Measurements from ENCODE around the gene CPEB3.

CPEB3 gene

GRCh38 chr10:92284112-92284704 is 6.7 kb downstream of the CPEB3 start:
- TF ChIP-seq, protein P1, sequence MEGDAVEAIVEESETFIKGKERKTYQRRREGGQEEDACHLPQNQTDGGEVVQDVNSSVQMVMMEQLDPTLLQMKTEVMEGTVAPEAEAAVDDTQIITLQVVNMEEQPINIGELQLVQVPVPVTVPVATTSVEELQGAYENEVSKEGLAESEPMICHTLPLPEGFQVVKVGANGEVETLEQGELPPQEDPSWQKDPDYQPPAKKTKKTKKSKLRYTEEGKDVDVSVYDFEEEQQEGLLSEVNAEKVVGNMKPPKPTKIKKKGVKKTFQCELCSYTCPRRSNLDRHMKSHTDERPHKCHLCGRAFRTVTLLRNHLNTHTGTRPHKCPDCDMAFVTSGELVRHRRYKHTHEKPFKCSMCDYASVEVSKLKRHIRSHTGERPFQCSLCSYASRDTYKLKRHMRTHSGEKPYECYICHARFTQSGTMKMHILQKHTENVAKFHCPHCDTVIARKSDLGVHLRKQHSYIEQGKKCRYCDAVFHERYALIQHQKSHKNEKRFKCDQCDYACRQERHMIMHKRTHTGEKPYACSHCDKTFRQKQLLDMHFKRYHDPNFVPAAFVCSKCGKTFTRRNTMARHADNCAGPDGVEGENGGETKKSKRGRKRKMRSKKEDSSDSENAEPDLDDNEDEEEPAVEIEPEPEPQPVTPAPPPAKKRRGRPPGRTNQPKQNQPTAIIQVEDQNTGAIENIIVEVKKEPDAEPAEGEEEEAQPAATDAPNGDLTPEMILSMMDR (IDR thresholded peaks at IDR 0.05), result no peak
- no peaks in the 10 kb centered on the region for H3K27me3 ChIP-seq
- H3K36me3 ChIP-seq, result no peaks in the 10 kb centered on the region
- H3K4me3 ChIP-seq (ENCODE audit: low read depth in 1 of 2, low read length in 1 of 2), result no peak overlapping the region
- H3K9me3 ChIP-seq, result no peaks in the 10 kb centered on the region
- no peaks in the 10 kb centered on the region for H3K4me1 ChIP-seq (ENCODE audit: control insufficient read depth in 1 of 2, insufficient read depth in 1 of 2, low read depth in 1 of 2, low read length in 1 of 2)
- no peak overlapping the region for H3K27ac ChIP-seq

- H3K36me3 ChIP-seq, result no peaks in the 10 kb centered on the region
- no peaks in the 10 kb centered on the region for H3K4me1 ChIP-seq (ENCODE audit: control insufficient read depth in 1 of 2, insufficient read depth in 1 of 2, low read depth in 1 of 2, low read length in 1 of 2)
- TF ChIP-seq, protein P1 (IDR thresholded peaks at IDR 0.05), result no peak
- H3K9me3 ChIP-seq, result no peaks in the 10 kb centered on the region
- no peak overlapping the region for H3K27ac ChIP-seq
- H3K4me3 ChIP-seq (ENCODE audit: low read depth in 1 of 2, low read length in 1 of 2), result no peak overlapping the region
- H3K27me3 ChIP-seq, result no peaks in the 10 kb centered on the region
Measured at GRCh38 chr10:92278996-92279696, 11.7 kb downstream of the CPEB3 start.

DNA sequence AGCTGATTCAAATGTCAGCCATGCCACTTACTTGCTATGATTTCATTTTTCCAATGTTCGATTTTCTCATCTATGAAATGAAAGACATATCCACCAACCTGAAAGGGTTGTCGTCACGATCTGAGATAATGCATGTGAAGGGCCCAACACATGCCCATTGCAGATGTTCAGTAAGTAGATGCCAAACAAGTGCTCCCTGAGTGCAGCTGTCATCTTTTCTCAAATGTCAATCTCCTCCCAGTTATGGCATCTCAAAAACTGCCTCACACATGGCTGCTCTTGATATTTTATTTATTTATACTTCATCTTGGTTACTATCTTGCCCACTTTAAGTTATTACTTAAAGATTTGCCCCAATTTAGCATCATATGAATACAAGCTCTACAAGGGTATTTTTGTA is 16.8 kb downstream of the CPEB3 start:
- H3K4me3 ChIP-seq (ENCODE audit: low read depth in 1 of 2, low read length in 1 of 2), result no peak overlapping the region
- no peaks in the 10 kb centered on the region for H3K4me1 ChIP-seq (ENCODE audit: control insufficient read depth in 1 of 2, insufficient read depth in 1 of 2, low read depth in 1 of 2, low read length in 1 of 2)
- no peaks in the 10 kb centered on the region for H3K27me3 ChIP-seq
- TF ChIP-seq, protein P1 (IDR thresholded peaks at IDR 0.05), result no peak
- no peaks in the 10 kb centered on the region for H3K36me3 ChIP-seq
- H3K27ac ChIP-seq, result no peak overlapping the region
- no peaks in the 10 kb centered on the region for H3K9me3 ChIP-seq

DNA sequence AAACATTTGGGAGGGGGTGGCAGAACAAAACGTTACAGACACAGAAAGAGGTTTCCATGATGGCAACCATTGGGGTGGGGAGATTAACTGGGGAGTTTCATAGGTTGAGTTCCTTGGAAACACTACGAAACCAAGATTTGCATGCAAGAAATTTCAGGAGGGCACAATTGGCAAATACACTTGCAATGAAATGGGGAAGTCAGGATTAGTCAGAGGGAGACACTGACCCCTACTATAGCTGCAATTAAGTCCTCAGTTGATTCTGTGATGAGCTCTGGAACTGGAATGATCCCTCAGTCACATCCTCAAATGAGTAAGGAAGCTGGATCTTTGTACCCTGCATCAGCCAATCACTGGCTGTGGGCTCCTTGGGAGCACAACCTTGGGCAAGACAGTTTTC is 22.1 kb downstream of the CPEB3 start:
- no peaks in the 10 kb centered on the region for H3K27me3 ChIP-seq
- no peak overlapping the region for H3K27ac ChIP-seq
- no peaks in the 10 kb centered on the region for H3K36me3 ChIP-seq
- H3K4me1 ChIP-seq (ENCODE audit: control insufficient read depth in 1 of 2, insufficient read depth in 1 of 2, low read depth in 1 of 2, low read length in 1 of 2), result no peaks in the 10 kb centered on the region
- TF ChIP-seq, protein P1 (IDR thresholded peaks at IDR 0.05), result no peak
- no peaks in the 10 kb centered on the region for H3K9me3 ChIP-seq
- no peak overlapping the region for H3K4me3 ChIP-seq (ENCODE audit: low read depth in 1 of 2, low read length in 1 of 2)

DNA sequence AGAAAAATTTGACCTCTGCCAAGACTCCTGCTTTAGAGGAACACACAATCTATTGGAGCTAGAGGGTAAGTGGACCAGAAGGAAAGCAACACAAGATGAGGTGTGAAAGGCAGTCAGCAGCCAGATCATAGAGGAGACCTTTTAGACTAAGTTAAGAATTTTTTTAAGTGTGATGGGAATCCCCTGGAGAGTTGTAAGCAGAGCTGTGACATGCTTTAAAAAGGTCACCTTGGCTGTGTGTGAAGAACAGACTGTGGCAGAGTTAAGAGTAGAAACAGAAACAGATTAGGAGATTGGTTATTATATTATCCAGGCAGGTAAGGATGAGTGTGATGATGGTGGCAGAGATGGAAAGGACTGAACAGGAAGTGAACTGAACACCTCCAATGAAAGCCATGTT is 23.5 kb downstream of the CPEB3 start:
- TF ChIP-seq, protein P1 (IDR thresholded peaks at IDR 0.05), result no peak
- Histone ChIP-seq H3K27me3 (no peaks in the 10 kb centered on the region), H3K36me3 (no peaks in the 10 kb centered on the region), H3K4me1 (ENCODE audit: control insufficient read depth in 1 of 2, insufficient read depth in 1 of 2, low read depth in 1 of 2, low read length in 1 of 2) (no peaks in the 10 kb centered on the region), H3K9me3 (no peaks in the 10 kb centered on the region), H3K27ac (no peak overlapping the region), H3K4me3 (ENCODE audit: low read depth in 1 of 2, low read length in 1 of 2) (no peak overlapping the region)

Measured in neutrophil (primary cell).